KMS-11 (cell line): Measurements from ENCODE around the gene PCNX3.
"Not testable (repeated sequence)": the region's sequence is repeated elsewhere in the genome, so short reads cannot be mapped to it uniquely, and the experiment has no call there.

Source experiments
- H2AFZ ChIP-seq: fragments of 200-600 bp; sonication (generic); 2 replicates; pipeline ENCODE4 v1.6.1; 2016; ENCODE audit warnings: antibody characterized with exemption, mixed run types, low read depth
- H3K27ac ChIP-seq: fragments of 200-600 bp; sonication (generic); 2 replicates; pipeline ENCODE4 v1.6.1; 2016; ENCODE audit warnings: mild to moderate bottlenecking, mixed run types
- H3K27me3 ChIP-seq: fragments of 200-600 bp; sonication (generic); 2 replicates; pipeline ENCODE4 v1.6.1; 2017; ENCODE audit warnings: mild to moderate bottlenecking, low read depth, mixed run types, moderate library complexity; ENCODE audit not compliant: insufficient read depth
- H3K36me3 ChIP-seq: fragments of 200-600 bp; sonication (generic); 2 replicates; pipeline ENCODE4 v1.6.1; 2017; ENCODE audit warnings: mild to moderate bottlenecking, mixed run types; ENCODE audit not compliant: insufficient read depth
- H3K4me1 ChIP-seq: fragments of 200-600 bp; sonication (generic); 2 replicates; pipeline ENCODE4 v1.6.1; 2016; ENCODE audit warnings: mild to moderate bottlenecking, low read depth, mixed run types; ENCODE audit not compliant: poor library complexity, severe bottlenecking
- H3K4me2 ChIP-seq: fragments of 200-600 bp; sonication (generic); 2 replicates; pipeline ENCODE4 v1.7.0; 2016; ENCODE audit warnings: mild to moderate bottlenecking, mixed run types
- H3K4me3 ChIP-seq: fragments of 200-600 bp; sonication (generic); IDR thresholded peaks from 2 replicates; pipeline ENCODE4 v1.6.1; 2017; ENCODE audit warnings: low read depth, low read length, mixed read lengths; ENCODE audit not compliant: insufficient read depth
- H3K79me2 ChIP-seq: fragments of 200-600 bp; sonication (generic); 2 replicates; pipeline ENCODE4 v1.6.1; 2016; ENCODE audit warnings: low read depth, mixed run types; ENCODE audit not compliant: insufficient read depth
- H3K9ac ChIP-seq: fragments of 200-600 bp; sonication (generic); 2 replicates; pipeline ENCODE4 v1.6.1; 2016; ENCODE audit warnings: mild to moderate bottlenecking, mixed run types
- H4K20me1 ChIP-seq: fragments of 200-600 bp; sonication (generic); 2 replicates; pipeline ENCODE4 v1.6.1; 2016; ENCODE audit warnings: mild to moderate bottlenecking, mixed run types; ENCODE audit not compliant: insufficient read depth
- TF ChIP-seq, protein P1 (sequence below): fragments of 200-600 bp; sonication (generic); conservative IDR thresholded peaks from 2 replicates; pipeline ENCODE4 v1.6.1; 2017; ENCODE audit warnings: low read depth, mild to moderate bottlenecking, antibody characterized with exemption, low read length, moderate library complexity, mixed read lengths

PCNX3 gene

GRCh38 chr11:65680192-65680743, 64.7 kb downstream of the PCNX3 start:
- Histone ChIP-seq H3K36me3 (no peaks in the 10 kb centered on the region), H3K4me2 (no peak overlapping the region), H3K4me3 (no peak overlapping the region), H3K27me3 (no peaks in the 10 kb centered on the region), H3K9ac (no peak overlapping the region), H2AFZ (no peak overlapping the region), H3K4me1 (no peaks in the 10 kb centered on the region), H4K20me1 (no peaks in the 10 kb centered on the region), H3K27ac (no peak overlapping the region), H3K79me2 (no peaks in the 10 kb centered on the region)
- TF ChIP-seq, protein P1, sequence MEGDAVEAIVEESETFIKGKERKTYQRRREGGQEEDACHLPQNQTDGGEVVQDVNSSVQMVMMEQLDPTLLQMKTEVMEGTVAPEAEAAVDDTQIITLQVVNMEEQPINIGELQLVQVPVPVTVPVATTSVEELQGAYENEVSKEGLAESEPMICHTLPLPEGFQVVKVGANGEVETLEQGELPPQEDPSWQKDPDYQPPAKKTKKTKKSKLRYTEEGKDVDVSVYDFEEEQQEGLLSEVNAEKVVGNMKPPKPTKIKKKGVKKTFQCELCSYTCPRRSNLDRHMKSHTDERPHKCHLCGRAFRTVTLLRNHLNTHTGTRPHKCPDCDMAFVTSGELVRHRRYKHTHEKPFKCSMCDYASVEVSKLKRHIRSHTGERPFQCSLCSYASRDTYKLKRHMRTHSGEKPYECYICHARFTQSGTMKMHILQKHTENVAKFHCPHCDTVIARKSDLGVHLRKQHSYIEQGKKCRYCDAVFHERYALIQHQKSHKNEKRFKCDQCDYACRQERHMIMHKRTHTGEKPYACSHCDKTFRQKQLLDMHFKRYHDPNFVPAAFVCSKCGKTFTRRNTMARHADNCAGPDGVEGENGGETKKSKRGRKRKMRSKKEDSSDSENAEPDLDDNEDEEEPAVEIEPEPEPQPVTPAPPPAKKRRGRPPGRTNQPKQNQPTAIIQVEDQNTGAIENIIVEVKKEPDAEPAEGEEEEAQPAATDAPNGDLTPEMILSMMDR: no peak

DNA sequence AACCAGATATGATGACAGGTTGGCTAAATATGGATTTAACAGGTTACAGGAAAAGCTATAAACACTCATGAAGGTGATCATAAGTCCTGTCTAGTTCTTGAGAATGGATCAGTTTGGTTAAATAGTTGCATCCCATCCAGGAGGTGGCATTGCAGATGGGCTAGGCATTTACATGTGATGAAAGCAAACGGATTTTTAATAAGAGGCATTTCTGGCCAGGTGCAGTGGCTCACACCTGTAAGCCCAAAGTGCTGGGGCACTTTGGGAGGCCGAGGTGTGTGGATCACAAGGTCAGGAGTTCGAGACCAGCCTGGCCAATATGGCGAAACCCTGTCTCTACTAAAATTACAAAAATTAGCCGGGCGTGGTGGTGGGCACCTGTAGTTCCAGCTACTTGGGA, 67.9 kb downstream of the PCNX3 start:
- not testable (repeated sequence) for H3K4me2 ChIP-seq, H3K27me3 ChIP-seq, H2AFZ ChIP-seq, H3K4me3 ChIP-seq, H4K20me1 ChIP-seq, H3K79me2 ChIP-seq, H3K36me3 ChIP-seq, H3K27ac ChIP-seq, H3K4me1 ChIP-seq, H3K9ac ChIP-seq

- no peak overlapping the region for H3K4me3 ChIP-seq
- TF ChIP-seq, protein P1: no peak
- H3K4me1 ChIP-seq: no peaks in the 10 kb centered on the region
- no peak overlapping the region for H3K27ac ChIP-seq
- H2AFZ ChIP-seq: no peak overlapping the region
- H3K9ac ChIP-seq: no peak overlapping the region
- no peaks in the 10 kb centered on the region for H3K79me2 ChIP-seq
- no peaks in the 10 kb centered on the region for H3K27me3 ChIP-seq
- no peaks in the 10 kb centered on the region for H3K36me3 ChIP-seq
- no peak overlapping the region for H3K4me2 ChIP-seq
- H4K20me1 ChIP-seq: no peaks in the 10 kb centered on the region
These were observed 70.4 kb downstream of the PCNX3 start for GRCh38 chr11:65685981-65686380.
